ENCODE data around the gene IRF2BPL. TPM values are rescaled to one million over a fixed set of nuclear protein-coding genes. Genes with fewer than 3 reads are reported as not detected.

IRF2BPL gene
- total and polyA plus RNA-seq, 2 donors from 2014 or later = 15.7 to 97.1 TPM

GRCh38 chr14:77026166-77026929 is 2.2 kb downstream of the IRF2BPL start:
- Histone ChIP-seq H3K27me3 (ENCODE audit: control insufficient read depth, insufficient read depth, low read length) (no peaks in the 10 kb centered on the region), H3K36me3 (ENCODE audit: control insufficient read depth in 2 of 3, insufficient read depth in 3 of 3, low read length in 3 of 3) (peaks cover 0 to 14% (median 2%) of the 10 kb centered on the region in 3 donors), H3K4me1 (ENCODE audit: control insufficient read depth in 2 of 3, insufficient read depth in 2 of 3, low read depth in 1 of 3, low read length in 3 of 3) (peaks cover 8 to 42% (median 35%) of the 10 kb centered on the region in 3 donors), H3K4me3 (ENCODE audit: low read length in 3 of 3) (peak overlapping the region; percentile 78 to 90 (median 86)), H3K9ac (ENCODE audit: low read length in 3 of 3) (peak overlapping the region; percentile 75 to 95 (median 88)), H3K9me3 (ENCODE audit: control insufficient read depth in 2 of 3, insufficient read depth in 1 of 3, low read length in 3 of 3) (no peaks in the 10 kb centered on the region), H3K27ac (ENCODE audit: low read depth in 2 of 2, low read length in 2 of 2) (peak overlapping the region; percentile 99)
- FAIRE-seq = no peak
- no peak for TF ChIP-seq CTCF (IDR thresholded peaks at IDR 0.05; ENCODE audit: borderline replicate concordance, extremely low read depth, insufficient read depth)
- DNase-seq = peak in 4 of 5 donors; percentile 21 to 87 (median 52)
- intact Hi-C loops (cut with DNase I) = no loop called here

- no peak for TF ChIP-seq CTCF (IDR thresholded peaks at IDR 0.05; ENCODE audit: borderline replicate concordance, extremely low read depth, insufficient read depth)
- FAIRE-seq = no peak
- H3K4me1 ChIP-seq (ENCODE audit: control insufficient read depth in 2 of 3, insufficient read depth in 2 of 3, low read depth in 1 of 3, low read length in 3 of 3) = peaks cover 2 to 39% (median 32%) of the 10 kb centered on the region in 3 donors
- peak in 2 of 5 donors; percentile 29 to 84 for DNase-seq
- intact Hi-C loops (cut with DNase I) = no loop called here
- H3K27ac ChIP-seq (ENCODE audit: low read depth in 2 of 2, low read length in 2 of 2) = peak overlapping the region; percentile 99
- no peaks in the 10 kb centered on the region for H3K9me3 ChIP-seq (ENCODE audit: control insufficient read depth in 2 of 3, insufficient read depth in 1 of 3, low read length in 3 of 3)
- H3K36me3 ChIP-seq (ENCODE audit: control insufficient read depth in 2 of 3, insufficient read depth in 3 of 3, low read length in 3 of 3) = peaks cover 0 to 14% (median 2%) of the 10 kb centered on the region in 3 donors
- peak overlapping the region; percentile 88 to 95 (median 94) for H3K9ac ChIP-seq (ENCODE audit: low read length in 3 of 3)
- H3K27me3 ChIP-seq (ENCODE audit: control insufficient read depth, insufficient read depth, low read length) = no peaks in the 10 kb centered on the region
- H3K4me3 ChIP-seq (ENCODE audit: low read length in 3 of 3) = peak overlapping the region; percentile 78 to 90 (median 86)
Measured at GRCh38 chr14:77025744-77026165, 2.8 kb downstream of the IRF2BPL start.

GRCh38 chr14:77024171-77024691 is 4.3 kb downstream of the IRF2BPL start:
- no peaks in the 10 kb centered on the region for H3K27me3 ChIP-seq (ENCODE audit: control insufficient read depth, insufficient read depth, low read length)
- peak overlapping the region; percentile 57 to 90 (median 86) for H3K4me3 ChIP-seq (ENCODE audit: low read length in 3 of 3)
- intact Hi-C loops (cut with DNase I) = no loop called here
- peak overlapping the region; percentile 43 to 56 for H3K27ac ChIP-seq (ENCODE audit: low read depth in 2 of 2, low read length in 2 of 2)
- no peaks in the 10 kb centered on the region for H3K9me3 ChIP-seq (ENCODE audit: control insufficient read depth in 2 of 3, insufficient read depth in 1 of 3, low read length in 3 of 3)
- no peak for FAIRE-seq
- peaks cover 0 to 14% (median 2%) of the 10 kb centered on the region in 3 donors for H3K36me3 ChIP-seq (ENCODE audit: control insufficient read depth in 2 of 3, insufficient read depth in 3 of 3, low read length in 3 of 3)
- peak overlapping the region; percentile 37 to 95 (median 94) for H3K9ac ChIP-seq (ENCODE audit: low read length in 3 of 3)
- DNase-seq = peak in 4 of 5 donors; percentile 74 to 86 (median 80)
- no peak for TF ChIP-seq CTCF (IDR thresholded peaks at IDR 0.05; ENCODE audit: borderline replicate concordance, extremely low read depth, insufficient read depth)
- H3K4me1 ChIP-seq (ENCODE audit: control insufficient read depth in 2 of 3, insufficient read depth in 2 of 3, low read depth in 1 of 3, low read length in 3 of 3) = peaks cover 2 to 37% (median 26%) of the 10 kb centered on the region in 3 donors

Measured in kidney (tissue), 14 donors.